HepG2 (cell line): ENCODE results near the gene SPSB2. TPM values are rescaled to one million over a fixed set of nuclear protein-coding genes. Genes with fewer than 3 reads are reported as not detected.

Experiments
- AHDC1 ChIP-seq: sonication (generic); formaldehyde crosslinking; IDR thresholded peaks from 2 replicates; pipeline ENCODE4 v1.5.1; 2020; ENCODE audit warnings: mild to moderate bottlenecking, missing genetic modification reagents, borderline replicate concordance
- CCAR2 ChIP-seq: fragments of 200-400 bp; formaldehyde crosslinking; optimal IDR thresholded peaks from 2 replicates; pipeline ENCODE3; 2018; ENCODE audit warnings: low read depth, mild to moderate bottlenecking, low read length, moderate library complexity
- CSRNP1 ChIP-seq: sonication (generic); formaldehyde crosslinking; IDR thresholded peaks from 2 replicates; pipeline ENCODE4 v1.8.1; 2023; ENCODE audit warnings: mild to moderate bottlenecking, missing genetic modification reagents
- EEA1 ChIP-seq: sonication (generic); formaldehyde crosslinking; IDR thresholded peaks from 2 replicates; pipeline ENCODE4 v1.5.1; 2020; ENCODE audit warnings: mild to moderate bottlenecking, missing genetic modification reagents, borderline replicate concordance
- HMGXB4 ChIP-seq, 2 experiments: sonication (generic) in 1 of 2; formaldehyde crosslinking in 1 of 2; IDR thresholded peaks; 2 replicates each; pipeline versions ENCODE4 v1.4.0 to v1.6.1; 2018 to 2020; ENCODE audit warnings: missing genetic modification reagents in 2 of 2, borderline replicate concordance in 1 of 2, low read depth in 1 of 2, mild to moderate bottlenecking in 1 of 2, missing biosample characterization in 1 of 2
- HOXA5 ChIP-seq: sonication (generic); formaldehyde crosslinking; IDR thresholded peaks from 2 replicates; pipeline ENCODE4 v1.4.0; 2020; ENCODE audit warnings: missing genetic modification reagents
- ISL2 ChIP-seq: sonication (generic); formaldehyde crosslinking; IDR thresholded peaks from 2 replicates; pipeline ENCODE4 v1.5.0; 2020; ENCODE audit warnings: missing genetic modification reagents
- KAT8 ChIP-seq: IDR thresholded peaks from 2 replicates; pipeline ENCODE4 v1.6.1; 2016; ENCODE audit warnings: missing genetic modification reagents, missing compliant biosample characterization
- TFDP1 ChIP-seq: IDR thresholded peaks from 2 replicates; pipeline ENCODE4 v1.6.1; 2016; ENCODE audit warnings: missing compliant biosample characterization, missing genetic modification reagents, borderline replicate concordance
- TRIM22 ChIP-seq: fragments of 450-650 bp; IDR thresholded peaks from 2 replicates; pipeline ENCODE4 v1.6.1; 2017
- U2AF1 ChIP-seq: fragments of 200-400 bp; formaldehyde crosslinking; optimal IDR thresholded peaks from 2 replicates; pipeline ENCODE3; 2017; ENCODE audit warnings: mild to moderate bottlenecking, low read depth, low read length
- YEATS2 ChIP-seq: sonication (generic); formaldehyde crosslinking; IDR thresholded peaks from 2 replicates; pipeline ENCODE4 v1.4.0; 2020; ENCODE audit warnings: missing genetic modification reagents, borderline replicate concordance
- ZMAT3 ChIP-seq: sonication (generic); formaldehyde crosslinking; conservative IDR thresholded peaks from 2 replicates; pipeline ENCODE4 v1.7.0; 2021; ENCODE audit warnings: missing genetic modification reagents
- ZNF468 ChIP-seq: sonication (generic); formaldehyde crosslinking; IDR thresholded peaks from 2 replicates; pipeline ENCODE4 v1.8.0; 2022; ENCODE audit warnings: mild to moderate bottlenecking, moderate library complexity, missing genetic modification reagents
- ZNF563 ChIP-seq: sonication (generic); formaldehyde crosslinking; IDR thresholded peaks from 2 replicates; pipeline ENCODE4 v1.8.0; 2022; ENCODE audit warnings: mild to moderate bottlenecking, moderate library complexity, missing genetic modification reagents
- ZNF766 ChIP-seq: sonication (generic); formaldehyde crosslinking; IDR thresholded peaks from 2 replicates; pipeline ENCODE4 v1.5.0; 2020; ENCODE audit warnings: missing genetic modification reagents, borderline replicate concordance
- polyA plus RNA-seq, 8 experiments: library from polyadenylated mRNA; depleted of rRNA in 3 of 8; stranded (reverse) in 7 of 8; unstranded in 1 of 8; fragments of >200 nt; fragmentation: Illumina TruSeq in 4 of 8; extraction: Trizol in 4 of 8; gene quantifications; 2 replicates each; pipeline versions ENCODE4 v1.2.1 to v1.2.3, GENCODE V29; 2011 to 2016; ENCODE audit warnings: low read depth in 4 of 8, missing spikeins in 1 of 8, mixed read lengths in 1 of 8; ENCODE audit not compliant: insufficient read depth in 1 of 8
- total RNA-seq, 5 experiments: library from RNA; depleted of rRNA; stranded (reverse); fragments of >200 nt; fragmentation: Illumina TruSeq; extraction: Trizol; gene quantifications; 2 replicates each; pipeline ENCODE4 v1.2.3, GENCODE V29; 2016; ENCODE audit warnings: low read depth in 1 of 5

The SPSB2 gene
- total and polyA plus RNA-seq, 2 of the 13 experiments (the other 11 are each of a cell fraction or from before 2014, with no cell fraction given) = 2.0 to 6.2 TPM

GRCh38 chr12:6914246-6914946 is 41.3 kb upstream of the SPSB2 start, which contains the start of gene ENO2 (continued):
- TF ChIP-seq HMGXB4 (CRISPR knock-in tag; IDR thresholded peaks at IDR 0.05; ENCODE audit: borderline replicate concordance in 1 of 2, low read depth in 1 of 2) (peak in 1 of 2 experiments; percentile 46; a peak in 1 of 4 replicates), ZMAT3 (CRISPR knock-in tag) (peak; percentile 49; the same call in 1 of the 2 replicates), ZNF563 (CRISPR knock-in tag) (peak; percentile 25; the same call in 1 of the 2 replicates), CCAR2 (no peak), HOXA5 (peak; percentile 46), TFDP1 (CRISPR knock-in tag) (peak; percentile 47; the same call in 1 of the 2 replicates), EEA1 (CRISPR knock-in tag) (no peak), KAT8 (CRISPR knock-in tag) (0 out of 2 replicates have a peak, but pooled peaks have one; percentile 15), AHDC1 (no peak), ZNF766 (CRISPR knock-in tag) (0 out of 2 replicates have a peak, but pooled peaks have one; percentile 23), ISL2 (CRISPR knock-in tag) (peak; percentile 33; the same call in 1 of the 2 replicates), U2AF1 (no peak), ZNF468 (CRISPR knock-in tag) (0 out of 2 replicates have a peak, but pooled peaks have one; percentile 36), TRIM22 (no peak), CSRNP1 (CRISPR knock-in tag) (no peak), YEATS2 (0 out of 2 replicates have a peak, but pooled peaks have one; percentile 8)
